HL-60 (cell line): ENCODE results near the gene AKAP5.

Experiments
- DNase-seq, 2 experiments: peaks; one replicate each; pipeline ENCODE4 v3.0.0-alpha.2; 2010 to 2020; ENCODE audit warnings: low read depth in 1 of 2, low spot score in 1 of 2
- H3K27ac ChIP-seq: fragments of 250-450 bp; sonication (Bioruptor Pico); replicated peaks from 2 replicates; pipeline ENCODE4 v1.5.1; 2020; ENCODE audit warnings: mild to moderate bottlenecking, moderate library complexity
- H3K27me3 ChIP-seq: fragments of 250-450 bp; sonication (Bioruptor Pico); 2 replicates; pipeline ENCODE4 v1.5.1; 2021; ENCODE audit warnings: mild to moderate bottlenecking, moderate library complexity; ENCODE audit not compliant: insufficient read depth, poor library complexity, severe bottlenecking
- H3K4me3 ChIP-seq: replicated peaks from 2 replicates; pipeline ENCODE4 v1.5.1; 2011; ENCODE audit warnings: mild to moderate bottlenecking, control low read depth, low read length; ENCODE audit not compliant: insufficient read depth
- GABPA ChIP-seq: IDR thresholded peaks from 2 replicates; pipeline ENCODE4 v1.6.1; 2012; ENCODE audit warnings: low read depth
- POLR2AphosphoS5 ChIP-seq: IDR thresholded peaks from 2 replicates; pipeline ENCODE4 v1.6.1; 2012; ENCODE audit warnings: low read depth
- SPI1 ChIP-seq: IDR thresholded peaks from 2 replicates; pipeline ENCODE4 v1.6.1; 2012; ENCODE audit warnings: low read depth, mild to moderate bottlenecking, borderline replicate concordance
- TF ChIP-seq, protein P1 (sequence below): IDR thresholded peaks from 2 replicates; pipeline ENCODE4 v1.6.1; 2012; ENCODE audit warnings: low read depth; ENCODE audit not compliant: insufficient replicate concordance
- TF ChIP-seq, protein P2 (sequence below): IDR thresholded peaks from one replicate; pipeline ENCODE4 v1.5.1; 2011; ENCODE audit warnings: low read length, control low read depth, inconsistent platforms; ENCODE audit not compliant: insufficient read depth

AKAP5 gene

DNA sequence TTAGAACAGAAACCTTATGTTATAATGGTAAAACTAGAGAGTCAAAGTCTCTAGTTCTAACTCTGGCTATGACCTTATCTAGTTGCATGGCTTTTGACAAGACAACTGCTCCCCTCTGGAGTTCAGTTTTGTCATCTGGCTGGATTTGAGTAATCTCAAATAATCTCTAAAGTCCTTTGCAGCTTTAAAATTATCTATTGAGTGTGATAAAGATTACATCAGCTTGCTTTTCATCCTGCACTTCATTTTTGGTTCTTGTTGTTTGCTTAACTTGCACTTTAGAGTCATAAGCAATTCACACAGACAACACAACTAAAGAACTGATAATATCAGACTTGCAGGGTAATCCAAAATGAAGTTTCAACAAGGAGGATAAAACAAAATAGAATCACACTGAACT lies 2.3 kb downstream of the AKAP5 start:
- DNase-seq = no peak
- Histone ChIP-seq H3K27ac (no peak overlapping the region), H3K27me3 (no peaks in the 10 kb centered on the region), H3K4me3 (no peak overlapping the region)
- no peak for TF ChIP-seq POLR2AphosphoS5
- TF ChIP-seq, protein P1, sequence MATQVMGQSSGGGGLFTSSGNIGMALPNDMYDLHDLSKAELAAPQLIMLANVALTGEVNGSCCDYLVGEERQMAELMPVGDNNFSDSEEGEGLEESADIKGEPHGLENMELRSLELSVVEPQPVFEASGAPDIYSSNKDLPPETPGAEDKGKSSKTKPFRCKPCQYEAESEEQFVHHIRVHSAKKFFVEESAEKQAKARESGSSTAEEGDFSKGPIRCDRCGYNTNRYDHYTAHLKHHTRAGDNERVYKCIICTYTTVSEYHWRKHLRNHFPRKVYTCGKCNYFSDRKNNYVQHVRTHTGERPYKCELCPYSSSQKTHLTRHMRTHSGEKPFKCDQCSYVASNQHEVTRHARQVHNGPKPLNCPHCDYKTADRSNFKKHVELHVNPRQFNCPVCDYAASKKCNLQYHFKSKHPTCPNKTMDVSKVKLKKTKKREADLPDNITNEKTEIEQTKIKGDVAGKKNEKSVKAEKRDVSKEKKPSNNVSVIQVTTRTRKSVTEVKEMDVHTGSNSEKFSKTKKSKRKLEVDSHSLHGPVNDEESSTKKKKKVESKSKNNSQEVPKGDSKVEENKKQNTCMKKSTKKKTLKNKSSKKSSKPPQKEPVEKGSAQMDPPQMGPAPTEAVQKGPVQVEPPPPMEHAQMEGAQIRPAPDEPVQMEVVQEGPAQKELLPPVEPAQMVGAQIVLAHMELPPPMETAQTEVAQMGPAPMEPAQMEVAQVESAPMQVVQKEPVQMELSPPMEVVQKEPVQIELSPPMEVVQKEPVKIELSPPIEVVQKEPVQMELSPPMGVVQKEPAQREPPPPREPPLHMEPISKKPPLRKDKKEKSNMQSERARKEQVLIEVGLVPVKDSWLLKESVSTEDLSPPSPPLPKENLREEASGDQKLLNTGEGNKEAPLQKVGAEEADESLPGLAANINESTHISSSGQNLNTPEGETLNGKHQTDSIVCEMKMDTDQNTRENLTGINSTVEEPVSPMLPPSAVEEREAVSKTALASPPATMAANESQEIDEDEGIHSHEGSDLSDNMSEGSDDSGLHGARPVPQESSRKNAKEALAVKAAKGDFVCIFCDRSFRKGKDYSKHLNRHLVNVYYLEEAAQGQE = no peak
- TF ChIP-seq, protein P2, sequence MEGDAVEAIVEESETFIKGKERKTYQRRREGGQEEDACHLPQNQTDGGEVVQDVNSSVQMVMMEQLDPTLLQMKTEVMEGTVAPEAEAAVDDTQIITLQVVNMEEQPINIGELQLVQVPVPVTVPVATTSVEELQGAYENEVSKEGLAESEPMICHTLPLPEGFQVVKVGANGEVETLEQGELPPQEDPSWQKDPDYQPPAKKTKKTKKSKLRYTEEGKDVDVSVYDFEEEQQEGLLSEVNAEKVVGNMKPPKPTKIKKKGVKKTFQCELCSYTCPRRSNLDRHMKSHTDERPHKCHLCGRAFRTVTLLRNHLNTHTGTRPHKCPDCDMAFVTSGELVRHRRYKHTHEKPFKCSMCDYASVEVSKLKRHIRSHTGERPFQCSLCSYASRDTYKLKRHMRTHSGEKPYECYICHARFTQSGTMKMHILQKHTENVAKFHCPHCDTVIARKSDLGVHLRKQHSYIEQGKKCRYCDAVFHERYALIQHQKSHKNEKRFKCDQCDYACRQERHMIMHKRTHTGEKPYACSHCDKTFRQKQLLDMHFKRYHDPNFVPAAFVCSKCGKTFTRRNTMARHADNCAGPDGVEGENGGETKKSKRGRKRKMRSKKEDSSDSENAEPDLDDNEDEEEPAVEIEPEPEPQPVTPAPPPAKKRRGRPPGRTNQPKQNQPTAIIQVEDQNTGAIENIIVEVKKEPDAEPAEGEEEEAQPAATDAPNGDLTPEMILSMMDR = no peak
- TF ChIP-seq GABPA = no peak
- TF ChIP-seq SPI1 = no peak

DNA sequence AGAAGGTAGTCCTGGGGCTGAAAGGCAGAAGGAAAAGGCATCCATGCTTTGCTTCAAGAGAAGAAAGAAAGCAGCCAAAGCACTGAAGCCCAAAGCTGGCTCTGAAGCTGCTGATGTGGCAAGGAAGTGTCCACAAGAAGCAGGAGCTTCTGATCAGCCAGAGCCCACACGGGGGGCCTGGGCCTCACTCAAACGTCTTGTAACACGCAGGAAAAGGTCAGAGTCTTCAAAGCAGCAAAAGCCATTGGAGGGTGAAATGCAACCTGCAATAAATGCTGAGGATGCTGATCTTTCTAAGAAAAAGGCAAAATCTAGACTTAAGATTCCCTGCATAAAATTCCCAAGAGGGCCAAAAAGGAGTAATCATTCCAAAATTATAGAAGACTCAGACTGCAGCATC lies 3.2 kb downstream of the AKAP5 start:
- Histone ChIP-seq H3K4me3 (no peak overlapping the region), H3K27ac (no peak overlapping the region), H3K27me3 (no peaks in the 10 kb centered on the region)
- TF ChIP-seq, protein P1 = no peak
- TF ChIP-seq GABPA = no peak
- TF ChIP-seq, protein P2 = no peak
- TF ChIP-seq SPI1 = no peak
- TF ChIP-seq POLR2AphosphoS5 = no peak
- no peak for DNase-seq

DNA sequence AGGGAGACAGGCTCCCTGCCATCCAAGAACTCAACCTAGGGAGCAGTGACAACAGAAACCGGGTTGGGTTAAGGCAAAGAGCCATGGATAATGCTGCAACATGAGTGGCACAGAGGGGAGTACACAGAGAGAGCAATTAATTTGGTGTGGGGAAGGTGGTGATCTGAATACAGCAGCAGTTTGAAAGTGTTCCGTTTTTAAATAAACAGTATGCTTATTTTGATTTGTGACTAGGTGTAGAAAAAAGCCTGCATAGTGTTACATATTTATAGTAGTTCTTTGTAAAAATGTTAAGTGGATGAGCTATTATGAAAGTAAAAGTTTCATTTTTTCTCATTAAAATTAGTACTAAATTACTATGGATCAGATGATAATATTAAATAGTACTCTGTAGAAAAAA lies 8.7 kb downstream of the AKAP5 start:
- no peak overlapping the region for H3K27ac ChIP-seq
- H3K4me3 ChIP-seq = no peak overlapping the region
- TF ChIP-seq POLR2AphosphoS5 (no peak), GABPA (no peak)
- TF ChIP-seq, protein P1 = no peak
- TF ChIP-seq, protein P2 = no peak
- no peaks in the 10 kb centered on the region for H3K27me3 ChIP-seq
- no peak for DNase-seq
